ELR (cell line): ENCODE measurements around the gene ZNF326.

Experiments used
- DNase-seq: peaks from one replicate; pipeline ENCODE4 v3.0.0-alpha.2; 2015; ENCODE audit warnings: low read depth

Gene ZNF326

GRCh38 chr1:90074970-90075391 is 80.1 kb downstream of the ZNF326 start:
- DNase-seq = no peak

DNA sequence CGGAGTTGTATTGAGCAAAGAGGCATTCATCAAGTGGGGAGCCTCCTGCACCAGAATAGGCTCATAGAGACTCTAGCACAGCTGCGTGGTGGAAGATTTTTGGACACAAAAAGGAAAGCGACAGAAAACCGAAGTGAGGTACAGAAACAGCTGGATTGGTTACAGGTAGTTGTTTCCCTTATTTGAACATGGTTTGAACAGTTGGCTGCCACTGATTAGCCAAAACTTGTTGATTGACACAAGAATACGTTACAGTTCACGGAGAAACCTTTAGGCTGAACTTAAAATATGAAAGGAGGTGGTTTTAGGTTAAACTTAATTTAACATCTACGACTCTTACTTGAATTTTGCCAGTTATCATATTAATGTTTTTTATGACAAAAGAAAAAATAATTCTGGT is 89.1 kb downstream of the ZNF326 start:
- DNase-seq = no peak
